K562 (cell line): ENCODE data around the gene STOM. TPM values are rescaled to one million over a fixed set of nuclear protein-coding genes. Genes with fewer than 3 reads are reported as not detected.
A peak's percentile ranks its signal among the peaks of the same experiment; 100 is the strongest.

Source experiments
- ATAC-seq: fragments of 200-7000 bp; cut with Tn5 transposase; 3 replicates; pipeline ENCODE4 v1.9.1; 2020; ENCODE audit warnings: moderate library complexity
- BruUV-seq: library from RNA; stranded (reverse); fragments of 400-500 nt; replicated peaks from 2 replicates; lab custom pipeline; 2021; lab: Mats Ljungman, UMichigan
- CTCF ChIA-PET: fragments of 300-600 bp; formaldehyde crosslinking; extraction: SDS; loops from one replicate; lab custom pipeline; 2021; ENCODE audit warnings: low intra/inter-chr PET ratio; lab: Yijun Ruan, JAX
- POLR2A ChIA-PET: fragments of 300-600, 350-650 bp; sonication (Branson Sonifier 250); formaldehyde crosslinking; extraction: SDS; loops from one replicate; lab custom pipeline; 2021; ENCODE audit warnings: antibody characterized with exemption, inconsistent platforms; lab: Yijun Ruan, JAX
- DNase-seq, 4 experiments: peaks; one replicate each; pipeline versions ENCODE4 v3.0.0 to v3.0.0-alpha.2; 2011 to 2018; ENCODE audit warnings: low spot score in 3 of 4, mixed read lengths in 3 of 4; ENCODE audit errors: extremely low read depth in 1 of 4
- FAIRE-seq: peaks from 2 replicates; lab custom pipeline; 2011; peaks lifted over from hg19 to GRCh38; lab: Jason Lieb, UNC
- H2AFZ ChIP-seq: 2 replicates; pipeline ENCODE4 v1.6.0; 2011; ENCODE audit warnings: low read depth, low read length, control low read depth, inconsistent platforms
- H3K27ac ChIP-seq: fragments of 200-600 bp; 3 replicates; pipeline ENCODE4 v1.8.0; 2011; ENCODE audit warnings: low read depth, mild to moderate bottlenecking, control low read depth, inconsistent platforms, low read length, moderate library complexity, mixed read lengths; ENCODE audit errors: extremely low read depth
- H3K27me3 ChIP-seq, 2 experiments: fragments of 300-600 bp in 1 of 2; 2 replicates in 1 of 2; 3 replicates in 1 of 2; pipeline versions ENCODE4 v1.6.0 to v1.8.0; 2011; ENCODE audit warnings: inconsistent platforms in 2 of 2, low read length in 2 of 2, mild to moderate bottlenecking in 1 of 2, mixed read lengths in 1 of 2, moderate library complexity in 1 of 2; ENCODE audit not compliant: control insufficient read depth in 2 of 2, insufficient read depth in 2 of 2
- H3K36me3 ChIP-seq: fragments of 300-600 bp; 3 replicates; pipeline ENCODE4 v1.8.0; 2011; ENCODE audit warnings: mild to moderate bottlenecking, low read length, inconsistent platforms; ENCODE audit not compliant: control insufficient read depth, insufficient read depth
- H3K4me1 ChIP-seq, 2 experiments: fragments of 200-600 bp in 1 of 2; replicated peaks in 1 of 2; 2 replicates in 1 of 2; 3 replicates in 1 of 2; pipeline versions ENCODE4 v1.5.1 to v1.8.0; 2011; ENCODE audit warnings: inconsistent platforms in 2 of 2, low read length in 2 of 2, mild to moderate bottlenecking in 1 of 2, mixed read lengths in 1 of 2, moderate library complexity in 1 of 2; ENCODE audit not compliant: control insufficient read depth in 2 of 2, insufficient read depth in 2 of 2
- H3K4me2 ChIP-seq: 2 replicates; pipeline ENCODE4 v1.6.1; 2011; ENCODE audit warnings: low read length, control low read depth, inconsistent platforms, mixed read lengths; ENCODE audit not compliant: insufficient read depth
- H3K4me3 ChIP-seq: fragments of 200-600 bp; sonication (generic), shearing (Covaris generic); 2 replicates; pipeline ENCODE4 v1.5.1; 2016; ENCODE audit warnings: control low read depth, inconsistent platforms
- H3K79me2 ChIP-seq: fragments of 200-600 bp; 3 replicates; pipeline ENCODE4 v1.8.0; 2011; ENCODE audit warnings: low read length, inconsistent platforms; ENCODE audit not compliant: control insufficient read depth, insufficient read depth
- H3K9ac ChIP-seq, 2 experiments: 2 replicates each; pipeline versions ENCODE4 v1.6.0 to v1.6.1; 2011; ENCODE audit warnings: low read depth in 2 of 2, low read length in 2 of 2, control low read depth in 1 of 2, inconsistent platforms in 1 of 2, mild to moderate bottlenecking in 1 of 2, mixed read lengths in 1 of 2; ENCODE audit not compliant: insufficient read depth in 1 of 2
- H3K9me1 ChIP-seq: one replicate; pipeline ENCODE4 v1.6.0; 2011; ENCODE audit warnings: inconsistent platforms, mild to moderate bottlenecking, low read length, moderate library complexity; ENCODE audit not compliant: control insufficient read depth, insufficient read depth
- H3K9me3 ChIP-seq: replicated peaks from 2 replicates; pipeline ENCODE4 v1.5.1; 2011; ENCODE audit warnings: low read depth, low read length, inconsistent platforms; ENCODE audit not compliant: control insufficient read depth, insufficient read depth
- H4K20me1 ChIP-seq: replicated peaks from 2 replicates; pipeline ENCODE4 v1.6.1; 2011; ENCODE audit warnings: low read length, inconsistent platforms, mixed read lengths; ENCODE audit not compliant: control insufficient read depth, insufficient read depth
- ASH1L ChIP-seq: fragments of 450-650 bp; IDR thresholded peaks from 2 replicates; pipeline ENCODE4 v1.6.1; 2018; ENCODE audit warnings: borderline replicate concordance, mild to moderate bottlenecking, low read depth; ENCODE audit not compliant: partially characterized antibody
- CC2D1A ChIP-seq: fragments of 450-650 bp; IDR thresholded peaks from 2 replicates; pipeline ENCODE4 v1.6.1; 2017; ENCODE audit warnings: mild to moderate bottlenecking
- FOXA1 ChIP-seq: fragments of 450-650 bp; IDR thresholded peaks from 2 replicates; pipeline ENCODE4 v1.6.1; 2016; ENCODE audit warnings: mild to moderate bottlenecking, borderline replicate concordance
- HNRNPH1 ChIP-seq: fragments of 200-400 bp; formaldehyde crosslinking; optimal IDR thresholded peaks from 2 replicates; pipeline ENCODE3; 2017; ENCODE audit warnings: low read depth, mild to moderate bottlenecking, low read length, moderate library complexity
- IRF1 ChIP-seq: sonication (generic); formaldehyde crosslinking; IDR thresholded peaks from 2 replicates; pipeline ENCODE4 v1.8.0; 2022; ENCODE audit warnings: missing genetic modification reagents, mild to moderate bottlenecking, borderline replicate concordance
- MAFF ChIP-seq: IDR thresholded peaks from 2 replicates; pipeline ENCODE4 v1.6.1; 2012; ENCODE audit warnings: low read length, improper control_type of control experiment
- MTA3 ChIP-seq: fragments of 450-650 bp; formaldehyde crosslinking; IDR thresholded peaks from 2 replicates; pipeline ENCODE4 v1.6.1; 2017; ENCODE audit warnings: mild to moderate bottlenecking, borderline replicate concordance
- RERE ChIP-seq: sonication (generic); formaldehyde crosslinking; IDR thresholded peaks from 2 replicates; pipeline ENCODE4 v1.8.0; 2023; ENCODE audit warnings: missing genetic modification reagents, mild to moderate bottlenecking, borderline replicate concordance
- SMAD3 ChIP-seq: fragments of 450-650 bp; formaldehyde crosslinking; conservative IDR thresholded peaks from 2 replicates; pipeline ENCODE4 v1.4.0; 2020; ENCODE audit warnings: mild to moderate bottlenecking
- SPI1 ChIP-seq: IDR thresholded peaks from 2 replicates; pipeline ENCODE4 v1.6.1; 2011; ENCODE audit warnings: low read depth, low read length, control low read depth, borderline replicate concordance
- WGBS: fragments of 100-300 bp; shearing (Covaris generic); methylation state at CpG from one replicate; pipeline ENCODE4 v1.1.6; 2016; ENCODE audit warnings: low coverage, mixed read lengths; ENCODE audit not compliant: insufficient coverage; ENCODE audit errors: missing lambda C conversion rate; 5-methylcytosine and 5-hydroxymethylcytosine counted together
- in situ Hi-C: fragments of 300-500 bp; cut with MboI; formaldehyde crosslinking; loops from 4 replicates; pipeline ENCODE4 v1.15.0; 2018; ENCODE audit warnings: inconsistent platforms, mixed read lengths
- intact Hi-C: fragments of 100-400 bp; cut with micrococcal nuclease; formaldehyde crosslinking; loops from 2 replicates; pipeline ENCODE4 v1.14.2; 2022
- polyA plus RNA-seq, 8 experiments: library from polyadenylated mRNA; depleted of rRNA in 4 of 8; stranded (reverse) in 5 of 8; unstranded in 3 of 8; fragments of >200 nt; fragmentation: Nextera tagmentation in 2 of 8; fragmentation: Illumina TruSeq in 1 of 8; extraction: Ambion mirVana in 2 of 8; extraction: Trizol in 1 of 8; gene quantifications; 2 replicates each; pipeline versions ENCODE4 v1.2.1 to v1.2.3, GENCODE V29; 2011 to 2014; ENCODE audit warnings: inconsistent platforms in 1 of 8, missing spikeins in 1 of 8
- total RNA-seq, 7 experiments: library from RNA; depleted of rRNA in 6 of 7; stranded (reverse); fragments of >200 nt in 6 of 7; fragmentation: Illumina TruSeq in 2 of 7; extraction: Trizol in 2 of 7; gene quantifications; 2 replicates each; pipeline versions ENCODE4 v1.2.1 to v1.2.3, GENCODE V29; 2011 to 2021; ENCODE audit warnings: low replicate concordance in 1 of 7

STOM gene
- total and polyA plus RNA-seq, 9 of the 15 experiments (the other 6 are each of a cell fraction or from before 2014, with no cell fraction given) = 23.2 to 140 (median 43.9) TPM

- H2AFZ ChIP-seq = no peak overlapping the region
- H3K4me2 ChIP-seq = no peak overlapping the region
- H3K27me3 ChIP-seq = no peaks in the 10 kb centered on the region
- no peak overlapping the region for H3K27ac ChIP-seq
- POLR2A ChIA-PET = interaction anchor here (1.2 to 2.2 kb wide), 3 partner anchors 13 to 173 kb away, joined by 3 to 9 read pairs (median 3); no protein-coding TSS in a partner anchor
- CTCF ChIA-PET = no interaction called here
- no peaks in the 10 kb centered on the region for H3K4me1 ChIP-seq
- no peaks in the 10 kb centered on the region for H3K79me2 ChIP-seq
- H3K4me3 ChIP-seq = no peak overlapping the region
- in situ Hi-C loops (no loop called here), intact Hi-C loops (no loop called here)
- no peaks in the 10 kb centered on the region for H4K20me1 ChIP-seq
- H3K9me3 ChIP-seq = no peaks in the 10 kb centered on the region
- no peak for FAIRE-seq
- WGBS = 66% methylated on average over 6 of the region's 6 CpGs
- BruUV-seq = no TSS peak
- DNase-seq = no peak
- H3K9me1 ChIP-seq = no peaks in the 10 kb centered on the region
- no peaks in the 10 kb centered on the region for H3K36me3 ChIP-seq
- H3K9ac ChIP-seq = no peak overlapping the region
- ATAC-seq = no peak
- TF ChIP-seq FOXA1 (no peak), MTA3 (no peak), SPI1 (0 out of 2 replicates have a peak, but pooled peaks have one; percentile 3)
Measured at GRCh38 chr9:121383715-121384114, 13.7 kb upstream of the STOM start.

GRCh38 chr9:121380846-121381245, 10.8 kb upstream of the STOM start:
- H3K4me2 ChIP-seq = no peak overlapping the region
- H4K20me1 ChIP-seq = no peaks in the 10 kb centered on the region
- no peak for ATAC-seq
- H3K27me3 ChIP-seq = no peaks in the 10 kb centered on the region
- H3K27ac ChIP-seq = no peak overlapping the region
- BruUV-seq = no TSS peak
- intact Hi-C loops (no loop called here), in situ Hi-C loops (no loop called here)
- CTCF ChIA-PET = interaction anchor here (1.1 kb wide), 1 partner anchor 19 kb away, joined by 3 read pairs; no protein-coding TSS in a partner anchor
- no peak overlapping the region for H3K4me3 ChIP-seq
- H3K9me1 ChIP-seq = no peaks in the 10 kb centered on the region
- DNase-seq = no peak
- H3K79me2 ChIP-seq = no peaks in the 10 kb centered on the region
- H2AFZ ChIP-seq = no peak overlapping the region
- H3K9ac ChIP-seq = no peak overlapping the region
- POLR2A ChIA-PET = interaction anchor here (2.9 kb wide), 1 partner anchor 9 kb away, joined by 20 read pairs; no protein-coding TSS in a partner anchor
- H3K4me1 ChIP-seq = no peaks in the 10 kb centered on the region
- no peak for FAIRE-seq
- peaks cover 14% of the 10 kb centered on the region for H3K36me3 ChIP-seq
- 0 out of 2 replicates have a peak, but pooled peaks cover under 1% of the 10 kb centered on the region for H3K9me3 ChIP-seq
- TF ChIP-seq SMAD3 (CRISPR knock-in tag) (no peak), MTA3 (no peak), IRF1 (CRISPR knock-in tag) (no peak), HNRNPH1 (no peak), ASH1L (no peak), MAFF (no peak), CC2D1A (no peak), RERE (CRISPR knock-in tag) (no peak)
